Body of pancreas (tissue), 4 donors: ENCODE data around the gene RNF186.

Experiments used
- POLR2A ChIP-seq, 3 donors: fragments of 450-650 bp; IDR thresholded peaks; one replicate each; pipeline ENCODE4 v1.6.1; 2016; ENCODE audit warnings: antibody characterized with exemption in 3 of 3, mild to moderate bottlenecking in 2 of 3
- TF ChIP-seq, protein P1 (sequence below), 7 experiments: fragments of 450-650 bp in 4 of 7; fragments of 200-600 bp in 3 of 7; sonication (generic) in 3 of 7; IDR thresholded peaks; one replicate each; pipeline ENCODE4 v1.5.1; 2016 to 2019; ENCODE audit warnings: antibody characterized with exemption in 7 of 7

DNA sequence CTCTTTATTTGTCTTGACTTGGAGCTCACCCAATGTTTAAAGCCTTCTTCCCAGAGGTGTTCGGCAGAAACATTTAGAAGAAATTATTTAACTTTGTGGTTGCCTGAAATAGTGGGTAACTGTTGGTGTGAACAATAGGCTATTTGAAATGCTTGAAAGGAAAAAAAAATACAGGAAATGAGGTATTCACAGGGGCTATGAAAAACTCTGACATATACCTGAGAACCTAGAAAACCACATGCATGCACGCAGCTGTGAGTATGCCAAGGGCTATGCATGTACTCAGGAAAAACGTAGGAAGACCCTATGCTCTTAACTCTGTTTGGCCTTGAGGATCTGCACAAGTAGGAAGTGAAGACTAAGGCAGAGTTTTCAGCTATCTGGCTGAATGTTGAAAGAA is 16.4 kb upstream of the RNF186 start:
- TF ChIP-seq, protein P1, sequence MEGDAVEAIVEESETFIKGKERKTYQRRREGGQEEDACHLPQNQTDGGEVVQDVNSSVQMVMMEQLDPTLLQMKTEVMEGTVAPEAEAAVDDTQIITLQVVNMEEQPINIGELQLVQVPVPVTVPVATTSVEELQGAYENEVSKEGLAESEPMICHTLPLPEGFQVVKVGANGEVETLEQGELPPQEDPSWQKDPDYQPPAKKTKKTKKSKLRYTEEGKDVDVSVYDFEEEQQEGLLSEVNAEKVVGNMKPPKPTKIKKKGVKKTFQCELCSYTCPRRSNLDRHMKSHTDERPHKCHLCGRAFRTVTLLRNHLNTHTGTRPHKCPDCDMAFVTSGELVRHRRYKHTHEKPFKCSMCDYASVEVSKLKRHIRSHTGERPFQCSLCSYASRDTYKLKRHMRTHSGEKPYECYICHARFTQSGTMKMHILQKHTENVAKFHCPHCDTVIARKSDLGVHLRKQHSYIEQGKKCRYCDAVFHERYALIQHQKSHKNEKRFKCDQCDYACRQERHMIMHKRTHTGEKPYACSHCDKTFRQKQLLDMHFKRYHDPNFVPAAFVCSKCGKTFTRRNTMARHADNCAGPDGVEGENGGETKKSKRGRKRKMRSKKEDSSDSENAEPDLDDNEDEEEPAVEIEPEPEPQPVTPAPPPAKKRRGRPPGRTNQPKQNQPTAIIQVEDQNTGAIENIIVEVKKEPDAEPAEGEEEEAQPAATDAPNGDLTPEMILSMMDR (IDR thresholded peaks at IDR 0.05) = no peak
- TF ChIP-seq POLR2A (IDR thresholded peaks at IDR 0.05) = no peak
